B cell (primary cell): ENCODE results near the gene METTL4. TPM values are rescaled to one million over a fixed set of nuclear protein-coding genes. Genes with fewer than 3 reads are reported as not detected.

Experiments
- ATAC-seq: fragments of 200-7000 bp; cut with Tn5 transposase; one replicate; pipeline ENCODE4 v1.10.0; 2021; ENCODE audit warnings: low read depth, mild to moderate bottlenecking, moderate number of reproducible peaks, moderate library complexity
- CTCF ChIA-PET: fragments of 350-600 bp; sonication (Branson Sonifier 250); formaldehyde crosslinking; loops from one replicate; lab custom pipeline; 2021; ENCODE audit warnings: antibody characterized with exemption, inconsistent platforms; lab: Charles Lee
- POLR2A ChIA-PET: fragments of 350-600 bp; sonication (Branson Sonifier 250); formaldehyde crosslinking; loops from one replicate; lab custom pipeline; 2021; ENCODE audit warnings: antibody characterized with exemption; lab: Charles Lee
- DNase-seq: peaks from one replicate; pipeline ENCODE4 v3.0.0; 2013
- H2AFZ ChIP-seq: 2 replicates; pipeline ENCODE4 v1.6.1; 2012; ENCODE audit warnings: mild to moderate bottlenecking, low read depth, low read length; ENCODE audit not compliant: insufficient read depth, poor library complexity, severe bottlenecking
- H3K27ac ChIP-seq, 2 donors: 1 replicate in 1 of 2; 2 replicates in 1 of 2; pipeline ENCODE4 v1.5.1; 2012 to 2013; ENCODE audit warnings: low read length in 2 of 2, mild to moderate bottlenecking in 2 of 2, moderate library complexity in 1 of 2
- H3K27me3 ChIP-seq, 4 experiments: fragments of 200-600 bp in 1 of 4; sonication (generic) in 1 of 4; replicated peaks in 1 of 4; 1 replicate in 2 of 4; 2 replicates in 2 of 4; pipeline versions ENCODE4 v1.6.1 to v1.7.0; 2013 to 2016; ENCODE audit warnings: low read length in 3 of 4, mild to moderate bottlenecking in 2 of 4, mixed read lengths in 1 of 4, moderate library complexity in 1 of 4; ENCODE audit not compliant: insufficient read depth in 4 of 4, control insufficient read depth in 3 of 4; ENCODE audit errors: control extremely low read depth in 1 of 4
- H3K36me3 ChIP-seq, 2 experiments: replicated peaks in 1 of 2; 1 replicate in 1 of 2; 2 replicates in 1 of 2; pipeline versions ENCODE4 v1.6.1 to v1.7.1; 2013; ENCODE audit warnings: low read length in 1 of 2; ENCODE audit not compliant: insufficient read depth in 2 of 2, control insufficient read depth in 1 of 2; ENCODE audit errors: control extremely low read depth in 1 of 2, extremely low read depth in 1 of 2
- H3K4me1 ChIP-seq, 2 donors: fragments of 200-600 bp in 1 of 2; sonication (generic) in 1 of 2; 1 replicate in 1 of 2; 2 replicates in 1 of 2; pipeline versions ENCODE4 v1.5.1 to v1.6.1; 2013 to 2017; ENCODE audit warnings: low read length in 2 of 2; ENCODE audit not compliant: control insufficient read depth in 2 of 2, insufficient read depth in 2 of 2
- H3K4me2 ChIP-seq: replicated peaks from 2 replicates; pipeline ENCODE3; 2012; ENCODE audit warnings: mild to moderate bottlenecking, low read depth, low read length; ENCODE audit not compliant: poor library complexity, severe bottlenecking
- H3K4me3 ChIP-seq, 5 experiments: fragments of 200-600 bp in 1 of 5; sonication (generic) in 1 of 5; 1 replicate in 3 of 5; 2 replicates in 2 of 5; pipeline versions ENCODE4 v1.5.1 to v1.7.0; 2011 to 2016; ENCODE audit warnings: low read length in 4 of 5, mild to moderate bottlenecking in 4 of 5, low read depth in 2 of 5, control low read depth in 1 of 5, moderate library complexity in 1 of 5; ENCODE audit not compliant: insufficient read depth in 1 of 5; ENCODE audit errors: control extremely low read depth in 1 of 5, extremely low read depth in 1 of 5
- H3K79me2 ChIP-seq: fragments of 200-600 bp; sonication (generic); one replicate; pipeline ENCODE4 v1.6.0; 2016; ENCODE audit warnings: low read length; ENCODE audit not compliant: control insufficient read depth, insufficient read depth
- H3K9ac ChIP-seq: fragments of 200-600 bp; sonication (generic); 2 replicates; pipeline ENCODE4 v1.6.1; 2017; ENCODE audit warnings: mild to moderate bottlenecking, low read length, moderate library complexity
- H3K9me3 ChIP-seq, 3 donors: one replicate each; pipeline versions ENCODE4 v1.6.1 to v1.7.1; 2013; ENCODE audit warnings: low read length in 2 of 3; ENCODE audit not compliant: control insufficient read depth in 2 of 3, insufficient read depth in 1 of 3; ENCODE audit errors: control extremely low read depth in 1 of 3
- H4K20me1 ChIP-seq: 2 replicates; pipeline ENCODE4 v1.6.0; 2012; ENCODE audit warnings: mild to moderate bottlenecking, low read length; ENCODE audit not compliant: insufficient read depth, control insufficient read depth, poor library complexity, severe bottlenecking
- H3K27ac Mint-ChIP-seq: one replicate; pipeline ENCODE4 v1.8.0; 2021; ENCODE audit warnings: mixed read lengths
- H3K27me3 Mint-ChIP-seq: one replicate; pipeline ENCODE4 v1.8.0; 2021; ENCODE audit warnings: mixed read lengths
- H3K4me1 Mint-ChIP-seq: one replicate; pipeline ENCODE4 v1.8.0; 2021; ENCODE audit warnings: mixed read lengths
- H3K4me3 Mint-ChIP-seq: one replicate; pipeline ENCODE4 v1.8.0; 2021; ENCODE audit warnings: mixed read lengths
- H3K9me3 Mint-ChIP-seq: one replicate; pipeline ENCODE4 v1.8.0; 2022; ENCODE audit warnings: mixed read lengths; ENCODE audit not compliant: insufficient read depth
- EZH2 ChIP-seq: IDR thresholded peaks from 2 replicates; pipeline ENCODE4 v1.6.1; 2012; ENCODE audit warnings: borderline replicate concordance, low read depth, mild to moderate bottlenecking, moderate library complexity, low read length; ENCODE audit not compliant: insufficient read depth, poor library complexity, severe bottlenecking
- WGBS: methylation state at CpG from one replicate; pipeline ENCODE4 v1.1.5; 2013; ENCODE audit warnings: missing lambda C conversion rate; ENCODE audit not compliant: insufficient coverage; 5-methylcytosine and 5-hydroxymethylcytosine counted together
- intact Hi-C: fragments of 100-400 bp; cut with micrococcal nuclease; formaldehyde crosslinking; loops from one replicate; pipeline ENCODE4 v1.10.0; 2022
- polyA plus RNA-seq: library from polyadenylated mRNA; depleted of rRNA; stranded (reverse); fragments of >200 nt; gene quantifications from 2 replicates; pipeline ENCODE4 v1.2.3, GENCODE V29; 2012
- total RNA-seq, 2 donors: library from RNA; stranded (reverse); fragments of 120-200 nt in 1 of 2; gene quantifications; 1 replicate in 1 of 2; 2 replicates in 1 of 2; pipeline versions ENCODE4 v1.2.3 to v1.2.4, GENCODE V29; 2013 to 2022
- TF ChIP-seq, protein P1 (sequence below): fragments of 200-600 bp; IDR thresholded peaks from one replicate; pipeline ENCODE4 v1.8.0; 2022; ENCODE audit warnings: antibody characterized with exemption, mild to moderate bottlenecking

Gene METTL4
- total and polyA plus RNA-seq, 2 donors (not counting 1 experiment from before 2014, with no cell fraction given), result 12.9 to 31.6 TPM

DNA sequence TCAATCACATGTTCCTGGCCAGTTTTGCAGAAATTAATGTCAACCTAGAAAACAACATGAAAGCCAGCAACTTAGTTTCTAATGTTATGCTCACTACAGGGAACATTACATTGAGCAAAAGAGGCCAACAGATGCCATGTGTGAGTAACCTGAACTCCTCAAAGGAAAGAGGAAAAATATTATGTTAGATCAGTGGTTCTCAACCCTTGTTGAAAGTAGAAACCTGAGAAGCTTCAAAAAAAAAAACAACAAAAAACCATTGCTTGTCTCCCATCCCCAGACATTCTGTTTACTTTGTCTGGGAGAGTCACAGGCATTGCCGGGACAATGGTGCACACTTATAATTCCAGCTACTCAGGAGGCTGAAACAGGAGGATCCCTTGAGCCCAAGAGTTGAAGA is 57.7 kb downstream of the METTL4 start:
- ChIA-PET CTCF (interaction anchor here (0.6 kb wide), 1 partner anchor 94 kb away, joined by 3 read pairs; no protein-coding TSS in a partner anchor), POLR2A (no interaction called here)
- Histone ChIP-seq H3K9ac (no peak overlapping the region), H3K4me1 (peaks cover 9 to 12% of the 10 kb centered on the region in 2 donors), H3K79me2 (no peaks in the 10 kb centered on the region), H3K9me3 (peaks cover 1 to 4% (median 4%) of the 10 kb centered on the region in 3 donors), H4K20me1 (no peaks in the 10 kb centered on the region), H2AFZ (no peak overlapping the region), H3K4me2 (no peak overlapping the region), H3K4me3 (no peak overlapping the region), H3K36me3 (no peaks in the 10 kb centered on the region), H3K27ac (no peak overlapping the region), H3K27me3 (no peaks in the 10 kb centered on the region)
- Mint-ChIP-seq H3K27me3 (no peaks in the 10 kb centered on the region), H3K9me3 (no peaks in the 10 kb centered on the region), H3K27ac (no peak overlapping the region), H3K4me3 (no peak overlapping the region), H3K4me1 (peaks cover 16% of the 10 kb centered on the region)
- 100% methylated on average over 1 of the region's 1 CpG for WGBS
- TF ChIP-seq, protein P1, sequence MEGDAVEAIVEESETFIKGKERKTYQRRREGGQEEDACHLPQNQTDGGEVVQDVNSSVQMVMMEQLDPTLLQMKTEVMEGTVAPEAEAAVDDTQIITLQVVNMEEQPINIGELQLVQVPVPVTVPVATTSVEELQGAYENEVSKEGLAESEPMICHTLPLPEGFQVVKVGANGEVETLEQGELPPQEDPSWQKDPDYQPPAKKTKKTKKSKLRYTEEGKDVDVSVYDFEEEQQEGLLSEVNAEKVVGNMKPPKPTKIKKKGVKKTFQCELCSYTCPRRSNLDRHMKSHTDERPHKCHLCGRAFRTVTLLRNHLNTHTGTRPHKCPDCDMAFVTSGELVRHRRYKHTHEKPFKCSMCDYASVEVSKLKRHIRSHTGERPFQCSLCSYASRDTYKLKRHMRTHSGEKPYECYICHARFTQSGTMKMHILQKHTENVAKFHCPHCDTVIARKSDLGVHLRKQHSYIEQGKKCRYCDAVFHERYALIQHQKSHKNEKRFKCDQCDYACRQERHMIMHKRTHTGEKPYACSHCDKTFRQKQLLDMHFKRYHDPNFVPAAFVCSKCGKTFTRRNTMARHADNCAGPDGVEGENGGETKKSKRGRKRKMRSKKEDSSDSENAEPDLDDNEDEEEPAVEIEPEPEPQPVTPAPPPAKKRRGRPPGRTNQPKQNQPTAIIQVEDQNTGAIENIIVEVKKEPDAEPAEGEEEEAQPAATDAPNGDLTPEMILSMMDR, result no peak
- no peak for TF ChIP-seq EZH2
- ATAC-seq, result no peak
- intact Hi-C loops, result no loop called here
- no peak for DNase-seq

GRCh38 chr18:2512059-2512458 is 59.2 kb downstream of the METTL4 start:
- Mint-ChIP-seq H3K9me3 (no peaks in the 10 kb centered on the region), H3K4me1 (peaks cover 16% of the 10 kb centered on the region), H3K27me3 (no peaks in the 10 kb centered on the region), H3K27ac (no peak overlapping the region), H3K4me3 (no peak overlapping the region)
- ATAC-seq (no peak), DNase-seq (no peak)
- CTCF ChIA-PET, result no interaction called here
- H3K4me1 ChIP-seq, result peaks cover 9 to 12% of the 10 kb centered on the region in 2 donors
- H3K9ac ChIP-seq, result no peak overlapping the region
- no peak overlapping the region for H3K4me2 ChIP-seq
- H3K36me3 ChIP-seq, result no peaks in the 10 kb centered on the region
- 60% methylated on average over 1 of the region's 2 CpGs for WGBS
- intact Hi-C loops, result no loop called here
- H3K27me3 ChIP-seq, result no peaks in the 10 kb centered on the region
- no peaks in the 10 kb centered on the region for H3K79me2 ChIP-seq
- no peaks in the 10 kb centered on the region for H4K20me1 ChIP-seq
- peaks cover 1 to 4% (median 4%) of the 10 kb centered on the region in 3 donors for H3K9me3 ChIP-seq
- TF ChIP-seq, protein P1, result no peak
- TF ChIP-seq EZH2, result no peak
- H3K27ac ChIP-seq, result no peak overlapping the region
- POLR2A ChIA-PET, result no interaction called here
- H3K4me3 ChIP-seq, result no peak overlapping the region
- H2AFZ ChIP-seq, result no peak overlapping the region
